ENCODE measurements around the gene UGT1A8.

Gene UGT1A8

DNA sequence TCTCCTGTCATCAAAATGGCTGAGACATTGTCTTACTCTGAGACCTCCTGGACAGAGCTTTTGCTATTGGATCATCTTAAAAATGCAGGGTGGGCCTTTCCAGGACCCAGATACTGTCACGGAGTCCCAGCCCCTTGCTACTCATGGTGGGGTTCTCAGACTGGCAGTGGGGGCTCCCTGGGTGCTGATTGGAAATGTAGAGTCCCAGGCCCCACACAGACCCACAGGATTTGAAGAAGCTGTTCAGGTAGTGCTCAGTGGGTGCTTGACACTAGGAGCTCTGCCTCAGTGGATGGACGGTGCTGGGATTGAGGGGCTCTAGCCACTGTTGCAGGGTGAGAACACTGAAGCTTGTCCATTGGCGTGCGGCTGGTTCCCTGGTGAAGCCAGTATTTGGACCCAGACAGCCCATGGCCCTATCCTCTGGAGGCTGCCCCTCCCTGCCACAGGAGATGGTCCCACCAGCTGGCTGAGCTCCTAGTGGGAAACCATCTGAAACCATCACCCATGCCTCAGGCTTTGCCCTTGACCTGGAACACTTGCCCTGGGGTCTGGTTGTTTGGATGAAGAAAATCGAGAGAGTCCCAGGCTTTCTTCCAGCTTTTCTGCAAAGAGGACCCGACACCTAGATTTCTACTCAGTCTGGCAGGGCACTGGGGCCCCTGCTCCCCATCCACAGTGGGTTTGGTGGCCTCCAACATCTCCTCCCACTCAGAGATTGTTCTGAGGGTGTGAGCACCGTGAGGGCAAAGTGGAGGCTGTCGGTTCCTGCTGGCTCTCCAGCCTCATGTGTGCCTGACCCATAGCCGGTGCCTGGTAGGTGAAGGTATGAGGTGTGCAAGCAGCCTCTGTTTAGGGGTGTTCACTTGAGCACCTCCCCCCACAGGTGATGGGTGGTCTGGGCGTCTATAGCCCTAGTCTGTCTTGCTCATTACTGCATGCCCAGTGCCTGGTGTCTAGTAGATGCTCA lies 190.8 kb downstream of the UGT1A8 start:
- H3K4me3 ChIP-seq (ENCODE audit: low read depth, low read length) = no peak overlapping the region
- DNase-seq (ENCODE audit: low read depth) = no peak

DNA sequence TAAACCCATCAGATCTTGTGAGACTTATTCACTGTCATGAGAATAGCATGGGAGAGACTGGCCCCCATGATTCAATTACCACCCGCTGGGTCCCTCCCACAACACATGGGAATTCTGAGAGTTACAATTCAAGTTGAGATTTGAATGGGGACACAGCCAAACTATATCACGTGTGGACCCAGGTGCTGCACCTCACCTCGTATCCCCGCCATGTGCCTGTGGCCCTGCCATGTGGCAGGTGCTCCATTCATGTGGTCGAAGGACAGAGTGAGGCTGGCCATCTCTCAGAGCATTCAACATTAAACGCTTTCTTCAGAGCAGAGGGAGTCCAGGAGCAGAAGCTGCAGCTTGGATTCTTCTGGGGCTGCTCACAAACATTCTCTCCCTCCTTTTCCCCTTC lies 193.0 kb downstream of the UGT1A8 start:
- no peak for DNase-seq (ENCODE audit: low read depth)
- no peak overlapping the region for H3K4me3 ChIP-seq (ENCODE audit: low read depth, low read length)

DNA sequence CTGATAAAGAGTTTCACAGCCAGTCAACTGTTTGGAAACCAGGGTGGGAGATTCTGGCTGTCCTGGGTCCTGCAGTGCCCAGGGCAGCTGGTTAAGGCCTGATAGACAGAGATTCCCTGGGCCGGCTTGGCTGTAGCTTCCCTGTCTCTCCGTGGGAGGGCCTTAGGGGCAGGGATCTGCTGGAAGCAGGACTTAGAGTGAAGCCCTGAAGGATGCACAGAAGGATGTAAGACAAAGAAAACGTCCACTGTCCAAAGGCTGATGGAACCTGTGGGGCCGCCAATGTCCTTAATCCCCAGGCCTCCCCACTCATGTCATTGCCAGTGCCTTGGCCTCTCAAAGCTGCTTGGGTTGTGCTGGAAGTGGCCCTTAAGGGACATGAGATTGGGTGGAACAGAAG lies 193.7 kb downstream of the UGT1A8 start:
- no peak for DNase-seq (ENCODE audit: low read depth)
- H3K4me3 ChIP-seq (ENCODE audit: low read depth, low read length) = no peak overlapping the region

DNA sequence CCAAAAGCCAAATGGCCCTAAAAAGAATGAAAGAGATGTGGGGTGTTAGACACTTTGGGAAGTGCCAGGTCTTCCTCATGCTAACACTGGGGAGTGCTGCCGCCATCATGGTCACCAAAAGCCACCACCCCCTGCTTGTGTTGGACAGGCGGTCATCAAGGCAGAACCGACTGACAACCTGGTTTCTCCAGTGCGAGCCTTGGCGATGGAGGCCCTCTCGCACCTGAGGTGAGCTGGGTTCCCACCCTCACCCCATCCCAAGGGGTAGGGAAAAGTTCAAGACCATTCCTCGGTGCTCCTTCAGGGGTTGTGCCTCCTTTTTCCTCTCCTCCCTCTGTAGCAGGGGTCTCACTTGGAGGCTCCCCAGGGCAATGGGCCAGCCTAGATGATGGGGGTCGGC lies 194.3 kb downstream of the UGT1A8 start:
- H3K4me3 ChIP-seq (ENCODE audit: low read depth, low read length) = no peak overlapping the region
- DNase-seq (ENCODE audit: low read depth) = no peak

DNA sequence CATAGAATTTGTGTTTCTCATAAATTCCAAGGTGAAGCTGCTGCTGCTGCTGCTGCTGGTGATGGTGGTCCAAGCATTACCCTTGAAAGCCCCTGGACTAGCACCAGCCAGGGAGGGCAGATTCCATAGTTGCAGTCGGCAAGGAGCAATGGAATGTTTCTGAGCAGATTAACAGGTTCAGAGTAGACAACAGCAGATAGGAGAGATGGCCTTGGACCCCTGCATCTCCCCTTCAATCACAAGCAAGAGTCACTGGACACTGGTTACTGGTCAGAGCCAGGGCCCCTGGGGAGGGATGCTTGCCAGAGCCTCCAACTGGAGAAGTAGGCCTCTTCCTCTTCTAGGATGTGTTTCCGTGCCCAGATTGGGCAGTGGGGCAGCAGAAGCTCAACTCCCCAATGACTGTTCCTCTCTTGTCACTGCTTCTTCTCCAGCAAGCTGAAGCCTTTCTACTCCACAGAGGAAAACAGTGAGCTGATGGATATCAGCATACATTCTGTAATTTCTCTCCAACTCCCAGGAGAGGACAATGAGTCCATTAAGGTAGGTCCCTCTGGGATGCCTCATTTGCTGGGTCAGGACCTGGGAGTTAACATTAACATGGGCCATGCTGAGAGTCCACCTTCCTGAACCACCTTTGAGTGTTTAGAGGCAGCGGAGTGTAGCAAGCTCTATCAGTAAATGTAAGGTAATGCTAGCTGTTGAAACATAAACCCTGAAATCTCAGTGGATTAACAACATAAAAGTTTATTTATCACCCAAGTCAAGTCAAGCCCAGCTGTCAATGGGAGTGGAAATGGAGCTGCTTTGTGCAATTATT lies 196.0 kb downstream of the UGT1A8 start:
- no peak for DNase-seq (ENCODE audit: low read depth)
- no peak overlapping the region for H3K4me3 ChIP-seq (ENCODE audit: low read depth, low read length)

DNA sequence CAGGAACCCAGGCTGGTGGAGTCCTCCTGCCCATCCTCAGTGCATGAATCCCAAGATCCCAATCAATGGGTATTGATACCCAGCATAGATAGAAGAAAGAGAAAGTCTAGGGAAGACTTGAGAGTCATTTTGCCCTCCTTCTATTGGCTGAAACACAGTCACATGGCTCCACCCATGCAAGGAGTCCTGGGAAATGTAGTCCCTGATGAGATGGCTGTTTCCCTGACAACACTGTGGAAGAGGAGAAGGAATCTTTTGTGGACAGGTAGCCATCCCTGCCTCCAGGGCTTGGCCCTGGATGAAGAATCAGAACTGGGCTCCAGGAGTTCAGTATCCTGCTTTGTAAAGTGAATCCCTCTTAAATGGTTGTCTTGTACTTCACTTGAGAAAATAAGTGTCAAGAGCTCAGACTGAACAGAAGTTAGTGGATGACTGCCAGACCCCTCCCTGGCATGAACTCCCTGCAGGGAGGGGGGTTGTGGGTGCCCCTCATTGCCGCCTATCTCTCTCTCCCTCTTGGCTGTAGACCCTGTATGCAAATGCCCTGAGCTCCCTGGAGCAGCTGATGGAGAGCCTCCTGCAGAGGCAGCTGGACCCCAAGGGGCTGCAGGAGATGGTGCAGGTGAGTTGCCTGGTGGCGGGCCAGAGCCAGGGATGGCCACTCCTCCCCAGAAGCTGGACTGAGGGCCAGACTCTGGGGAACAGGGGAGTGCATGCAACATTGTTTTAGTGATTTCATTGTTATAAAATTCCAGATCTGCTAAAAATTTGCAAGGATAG lies 196.8 kb downstream of the UGT1A8 start:
- H3K4me3 ChIP-seq (ENCODE audit: low read depth, low read length) = no peak overlapping the region
- DNase-seq (ENCODE audit: low read depth) = no peak

DNA sequence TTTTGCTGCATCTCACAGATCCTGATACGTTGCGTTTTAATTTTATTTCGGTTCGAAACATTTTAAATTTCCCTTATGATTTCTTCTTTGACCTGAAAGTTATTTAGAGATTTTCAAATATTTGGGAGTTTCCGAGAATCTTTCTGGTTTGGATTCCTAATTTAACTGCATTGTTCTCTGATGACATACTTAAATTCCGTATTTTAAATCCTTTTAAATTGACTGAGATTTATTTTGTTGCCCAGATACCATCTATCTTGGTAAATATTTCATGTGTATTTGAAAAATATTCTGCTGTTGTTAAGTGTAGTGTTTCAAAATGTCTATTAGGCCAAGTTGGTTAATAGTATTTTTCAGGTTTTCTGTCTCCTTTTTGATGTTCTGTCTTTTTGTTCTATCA lies 198.4 kb downstream of the UGT1A8 start:
- no peak for DNase-seq (ENCODE audit: low read depth)
- H3K4me3 ChIP-seq (ENCODE audit: low read depth, low read length) = no peak overlapping the region

DNA sequence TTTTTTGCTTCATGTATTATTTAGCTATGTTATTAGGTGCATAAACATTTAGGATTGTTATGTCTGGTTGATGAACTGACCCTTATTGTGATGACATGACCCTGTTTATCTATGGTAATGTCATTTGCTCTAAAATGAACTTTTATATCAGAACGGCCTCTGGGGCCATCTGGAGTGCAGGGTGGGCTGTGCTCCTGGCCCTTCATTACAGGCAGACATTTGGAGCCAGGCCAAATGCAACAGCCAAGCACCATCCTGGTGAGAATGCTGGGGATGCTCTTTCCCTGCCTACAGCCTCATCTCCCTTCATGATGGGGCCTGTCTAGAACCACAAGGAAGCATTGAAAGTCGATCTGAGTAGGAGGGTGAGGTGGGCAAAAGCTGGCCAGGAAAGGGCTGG lies 198.9 kb downstream of the UGT1A8 start:
- DNase-seq (ENCODE audit: low read depth) = no peak
- H3K4me3 ChIP-seq (ENCODE audit: low read depth, low read length) = no peak overlapping the region

DNA sequence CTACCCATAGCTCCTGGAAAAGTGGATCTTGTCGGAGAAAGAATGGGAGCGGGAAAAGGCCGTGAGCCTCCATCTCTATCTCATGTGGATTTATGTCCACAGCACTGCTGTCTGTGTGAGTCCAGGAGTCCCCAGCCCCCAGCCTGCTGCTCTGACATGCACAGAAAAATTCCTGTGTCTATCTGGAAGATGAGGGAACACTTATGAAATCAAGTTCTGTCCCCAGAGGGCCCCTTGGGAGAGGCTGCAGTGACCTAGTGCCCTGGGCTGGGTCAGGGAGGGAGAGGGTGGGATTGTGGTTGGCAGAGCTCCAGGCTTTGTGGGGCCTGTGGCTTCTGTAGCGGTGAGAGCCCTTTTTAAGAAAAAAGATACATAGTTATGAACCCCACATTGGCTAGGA lies 199.3 kb downstream of the UGT1A8 start:
- DNase-seq (ENCODE audit: low read depth) = no peak
- H3K4me3 ChIP-seq (ENCODE audit: low read depth, low read length) = no peak overlapping the region

DNA sequence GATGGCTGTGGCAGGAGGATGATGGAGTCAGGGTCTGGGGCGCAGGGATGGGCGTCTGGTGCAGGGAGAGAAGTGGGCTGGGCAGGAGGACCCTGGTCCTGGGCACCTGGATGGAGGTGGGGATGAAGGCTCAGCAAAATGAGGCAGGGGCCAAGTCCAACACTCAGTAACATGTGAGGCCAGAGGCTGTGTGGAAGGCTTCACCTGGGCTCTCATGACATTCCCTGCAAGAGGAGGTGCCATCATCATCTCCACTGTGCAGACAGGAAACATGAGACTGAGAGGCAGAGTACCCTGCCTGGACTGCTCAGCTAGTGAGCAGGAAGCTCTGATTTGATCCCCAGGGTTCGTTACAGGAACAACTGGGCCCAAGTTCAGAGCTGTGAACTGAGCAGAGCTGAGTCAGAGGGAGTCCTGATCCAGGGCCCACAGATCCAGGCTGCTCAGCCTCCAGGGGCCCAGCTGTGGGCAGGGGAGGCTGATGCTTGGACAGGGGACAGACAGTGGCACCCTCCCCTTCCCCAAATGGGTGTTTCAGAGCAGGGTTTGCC lies 200.0 kb downstream of the UGT1A8 start:
- no peak for DNase-seq (ENCODE audit: low read depth)
- H3K4me3 ChIP-seq (ENCODE audit: low read depth, low read length) = no peak overlapping the region

DNA sequence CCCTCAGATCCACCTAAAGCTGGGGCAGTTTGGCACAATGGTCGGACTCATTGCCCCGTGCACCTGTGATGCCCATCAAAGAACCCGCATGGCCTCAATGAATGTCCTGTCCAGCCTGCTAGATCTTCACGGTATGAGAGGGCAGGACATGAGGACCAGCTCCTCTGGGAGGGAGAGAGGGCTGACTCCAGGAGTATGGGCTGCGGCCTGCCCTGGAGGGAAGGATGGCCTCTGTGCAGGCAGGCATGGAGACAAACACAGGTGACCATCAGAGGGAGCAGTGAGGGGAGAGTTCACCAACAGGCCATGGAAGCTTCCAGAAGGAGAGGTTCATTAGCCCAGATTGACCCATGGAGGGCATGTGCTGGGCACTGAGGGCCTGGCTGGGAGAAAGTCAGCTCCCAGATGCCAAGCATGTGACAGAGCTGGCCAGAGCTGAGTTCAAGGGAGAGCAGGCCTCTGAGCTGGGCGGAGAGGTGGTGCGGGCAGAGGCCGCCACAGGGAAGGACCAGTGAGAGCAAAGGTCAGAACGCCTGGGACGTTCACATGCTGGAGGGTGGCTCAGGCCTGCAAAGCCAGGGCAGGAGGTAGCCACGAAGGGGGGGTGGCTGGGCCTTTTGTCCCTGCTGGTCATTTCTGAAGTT lies 200.7 kb downstream of the UGT1A8 start:
- no peak overlapping the region for H3K4me3 ChIP-seq (ENCODE audit: low read depth, low read length)
- DNase-seq (ENCODE audit: low read depth) = no peak

DNA sequence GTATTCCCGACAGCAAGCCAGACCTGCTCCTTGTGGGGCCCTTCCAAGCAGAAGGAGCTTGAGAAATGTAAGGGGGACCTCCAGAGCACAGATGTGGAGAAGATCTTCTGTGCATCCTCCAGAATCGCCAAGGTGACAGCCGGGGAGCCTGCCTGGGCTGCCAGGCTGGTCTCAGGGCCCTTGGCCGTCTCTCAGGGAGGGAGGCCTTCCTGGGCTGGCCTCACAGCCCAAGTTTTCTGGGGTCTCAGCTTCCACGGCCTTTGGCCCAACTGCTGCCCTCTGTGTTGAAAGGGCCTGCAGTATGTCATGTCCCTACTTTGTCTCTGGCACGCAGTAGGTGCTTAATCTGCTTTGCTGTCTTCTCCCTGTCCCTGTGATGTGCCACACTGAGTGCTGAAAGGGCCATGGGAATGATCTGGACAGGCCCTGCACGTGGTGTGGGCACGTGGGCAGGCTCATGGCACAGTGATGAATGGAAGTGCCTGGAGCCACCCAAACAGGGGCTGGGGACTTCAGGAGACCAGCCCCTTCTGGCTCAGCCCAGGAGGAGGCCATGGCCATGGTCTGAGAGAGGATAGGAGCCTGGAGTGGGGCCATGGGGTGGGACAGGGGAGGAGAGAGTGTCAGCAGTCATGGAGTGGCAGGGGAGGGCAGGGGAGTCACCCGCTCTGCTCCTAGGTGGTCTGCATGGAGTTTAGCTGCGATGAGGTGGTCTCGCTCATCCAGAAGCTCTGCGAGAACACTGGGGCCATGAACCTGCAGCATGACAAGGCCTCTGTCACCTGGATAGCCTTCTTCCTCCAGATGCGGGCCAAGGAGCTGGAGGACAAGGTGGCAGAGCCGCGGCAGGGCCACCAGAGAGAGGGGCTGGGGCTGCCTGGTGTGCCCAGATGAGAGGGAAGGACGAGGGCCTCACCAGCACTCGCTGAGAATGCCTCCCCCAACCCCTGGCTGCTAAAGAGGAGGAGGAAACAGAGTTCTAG lies 201.5 kb downstream of the UGT1A8 start:
- no peak for DNase-seq (ENCODE audit: low read depth)

DNA sequence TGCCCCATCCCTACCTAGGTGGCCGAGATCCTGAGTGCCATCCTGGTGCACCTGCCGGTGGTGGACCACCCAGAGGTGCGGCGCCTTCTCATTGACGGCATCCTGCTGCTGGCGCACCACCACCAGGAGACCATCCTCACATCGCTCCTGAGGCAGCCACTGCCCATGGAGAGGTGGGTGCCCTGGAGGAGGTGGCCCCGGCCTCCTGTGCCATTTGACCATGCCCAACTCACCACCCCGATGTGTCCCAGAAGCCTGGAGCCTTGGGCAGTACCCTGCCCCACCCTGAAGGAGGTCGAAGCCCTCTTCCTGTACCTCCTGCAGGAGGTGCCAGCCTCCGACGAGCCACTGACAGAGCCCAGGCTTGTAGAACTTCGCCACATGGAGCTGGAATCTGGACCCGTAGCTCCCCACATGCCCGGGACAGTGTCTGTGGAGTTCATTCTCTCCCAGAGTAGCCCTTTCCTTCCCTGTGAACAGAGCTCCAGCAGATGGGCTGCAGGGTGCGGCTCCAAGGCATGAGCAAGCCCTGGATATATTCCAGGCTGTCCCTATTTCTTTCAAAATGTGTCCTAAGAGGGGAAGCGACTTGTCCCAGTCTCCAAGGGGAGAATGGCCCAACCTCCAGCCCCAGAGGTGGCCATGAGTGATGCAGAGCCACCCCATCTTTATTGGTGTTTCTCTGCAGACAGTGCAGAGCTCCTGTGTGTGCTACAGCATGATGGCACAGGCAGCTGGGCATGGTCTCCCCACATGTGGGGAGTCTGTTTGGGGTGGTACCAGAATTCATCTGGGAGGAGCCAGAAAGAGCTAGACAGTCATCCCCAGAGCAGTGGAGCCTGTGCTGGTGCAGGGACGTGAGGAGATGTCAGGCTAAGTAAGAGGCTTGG lies 202.7 kb downstream of the UGT1A8 start:
- no peak for DNase-seq (ENCODE audit: low read depth)
- H3K4me3 ChIP-seq (ENCODE audit: low read depth, low read length) = no peak overlapping the region

More for the DNA sequence above, 201.5 kb downstream of the UGT1A8 start:
- H3K4me3 ChIP-seq (ENCODE audit: low read depth, low read length) = no peak overlapping the region

DNA sequence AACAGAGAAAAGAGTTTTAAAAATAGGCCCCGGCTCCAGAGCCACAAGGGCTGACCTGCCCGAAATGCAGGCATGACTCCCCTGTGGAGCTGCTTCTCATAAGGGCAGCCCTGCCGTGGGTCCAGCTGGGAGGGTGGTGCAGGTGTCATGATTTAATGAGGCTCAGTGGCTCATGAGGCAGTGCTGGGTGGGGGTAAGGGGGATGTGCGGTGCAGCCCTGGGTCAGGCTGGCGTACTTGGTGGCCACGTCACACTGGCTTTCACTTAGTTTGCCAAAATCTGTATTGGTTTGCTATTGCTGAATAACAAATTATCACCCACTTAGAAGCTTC lies 203.3 kb downstream of the UGT1A8 start:
- no peak for DNase-seq (ENCODE audit: low read depth)
- H3K4me3 ChIP-seq (ENCODE audit: low read depth, low read length) = no peak overlapping the region

DNA sequence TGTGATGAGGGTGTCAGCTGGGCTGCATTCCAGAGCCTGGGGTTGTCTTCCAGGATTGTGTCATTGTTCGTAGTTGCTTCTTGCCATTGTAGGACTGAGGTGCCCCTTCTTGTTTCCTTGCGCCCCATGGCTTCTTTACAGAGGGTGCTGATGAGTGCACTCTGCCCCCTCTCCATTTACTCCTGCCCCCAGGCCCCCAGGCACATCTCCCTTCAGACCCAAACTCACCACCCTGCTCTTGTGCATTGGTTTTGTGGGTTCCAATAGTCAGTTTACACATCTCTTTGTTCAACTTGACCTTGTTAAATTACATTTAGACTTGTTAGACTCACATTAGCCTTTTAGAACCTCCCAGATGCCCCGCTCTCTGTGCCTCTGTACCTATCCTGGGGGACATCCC lies 203.8 kb downstream of the UGT1A8 start:
- no peak overlapping the region for H3K4me3 ChIP-seq (ENCODE audit: low read depth, low read length)
- DNase-seq (ENCODE audit: low read depth) = no peak

DNA sequence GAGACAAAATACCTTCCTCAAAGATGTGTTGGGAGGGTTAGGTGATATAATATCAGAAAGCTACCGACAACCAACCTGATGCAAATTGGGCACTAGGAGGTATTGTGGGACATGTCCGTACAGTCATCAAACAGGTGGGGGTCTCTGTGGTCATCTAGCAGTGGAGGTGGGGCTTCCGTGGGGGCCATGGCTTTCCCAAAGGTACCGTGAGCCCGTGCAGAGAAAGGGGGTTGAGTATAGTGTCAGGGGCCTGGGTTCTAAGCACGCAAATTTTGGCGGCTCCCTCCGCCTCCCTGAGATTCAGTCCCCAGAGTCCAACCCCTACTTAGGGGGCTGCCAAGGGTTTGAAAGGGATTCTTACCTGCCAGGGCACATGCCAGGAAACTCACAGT lies 204.3 kb downstream of the UGT1A8 start:
- no peak overlapping the region for H3K4me3 ChIP-seq (ENCODE audit: low read depth, low read length)
- no peak for DNase-seq (ENCODE audit: low read depth)

DNA sequence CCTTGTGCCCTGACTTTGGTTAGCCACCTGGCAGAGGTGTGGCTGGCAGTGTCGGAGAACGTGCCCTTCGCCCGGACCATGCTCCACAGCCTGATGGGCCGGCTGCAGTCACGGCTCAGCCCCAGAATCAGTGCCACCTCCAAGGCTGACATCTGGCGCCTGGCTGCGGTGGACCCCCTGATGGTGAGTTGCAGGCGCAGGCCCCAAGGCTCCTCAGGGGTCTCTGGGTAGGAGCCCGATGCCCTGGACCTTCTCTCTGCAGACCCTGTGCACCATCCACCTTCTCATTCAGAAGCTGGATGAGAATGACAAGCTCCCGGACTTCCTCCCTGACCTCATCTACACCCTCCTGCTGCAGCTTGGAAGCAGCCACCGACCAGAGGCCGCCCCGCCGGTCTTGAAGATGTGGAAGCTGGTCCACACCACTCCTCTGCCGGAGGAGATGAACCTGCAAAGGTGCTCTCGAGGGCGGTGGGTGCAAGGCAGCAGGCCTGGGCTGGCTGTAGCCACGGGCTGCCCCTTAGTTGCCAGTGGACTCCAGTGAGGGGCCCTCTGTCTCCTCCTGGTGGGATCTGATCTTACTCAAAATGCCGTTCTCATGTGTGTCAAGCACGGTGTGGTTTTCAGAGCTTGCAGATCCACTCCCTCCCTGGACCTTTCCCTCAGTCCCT lies 204.8 kb downstream of the UGT1A8 start:
- H3K4me3 ChIP-seq (ENCODE audit: low read depth, low read length) = no peak overlapping the region

More for the DNA sequence above, 204.8 kb downstream of the UGT1A8 start:
- no peak for DNase-seq (ENCODE audit: low read depth)

All from skeletal muscle cell (primary cell).